Breast epithelium (tissue), 4 donors: ENCODE results near the gene TRMT2A. TPM values are rescaled to one million over a fixed set of nuclear protein-coding genes. Genes with fewer than 3 reads are reported as not detected.

Source experiments
- DNase-seq, 2 donors: peaks; one replicate each; pipeline ENCODE4 v3.0.0-alpha.2; 2019; ENCODE audit warnings: low spot score in 2 of 2
- H3K27ac ChIP-seq, 2 donors: fragments of 200-600 bp; sonication (generic) in 1 of 2; one replicate each; pipeline ENCODE4 v1.5.1; 2016 to 2019; ENCODE audit warnings: mild to moderate bottlenecking in 1 of 2
- H3K27me3 ChIP-seq, 2 donors: fragments of 200-600 bp; sonication (generic) in 1 of 2; one replicate each; pipeline versions ENCODE4 v1.5.1 to v1.6.0; 2017 to 2019; ENCODE audit warnings: control low read depth in 1 of 2, mild to moderate bottlenecking in 1 of 2
- H3K36me3 ChIP-seq: fragments of 200-600 bp; one replicate; pipeline ENCODE4 v1.5.1; 2019
- H3K4me1 ChIP-seq, 2 donors: fragments of 200-600 bp; sonication (generic); one replicate each; pipeline ENCODE4 v1.5.1; 2016 to 2019; ENCODE audit warnings: control low read depth in 1 of 2
- H3K4me3 ChIP-seq, 3 donors: fragments of 200-600 bp; sonication (generic); 1 replicate in 2 of 3; 2 replicates in 1 of 3; pipeline ENCODE4 v1.5.1; 2016 to 2019; ENCODE audit warnings: mild to moderate bottlenecking in 3 of 3, moderate library complexity in 2 of 3
- H3K9me3 ChIP-seq, 2 donors: fragments of 200-600 bp; sonication (generic) in 1 of 2; one replicate each; pipeline ENCODE4 v1.5.1; 2016 to 2019; ENCODE audit warnings: control low read depth in 1 of 2
- POLR2A ChIP-seq: fragments of 450-650 bp; IDR thresholded peaks from one replicate; pipeline ENCODE4 v1.6.1; 2016; ENCODE audit warnings: antibody characterized with exemption, mild to moderate bottlenecking, moderate library complexity
- POLR2AphosphoS5 ChIP-seq, 3 donors: sonication (generic); formaldehyde crosslinking; IDR thresholded peaks; one replicate each; pipeline ENCODE4 v1.6.1; 2017; ENCODE audit warnings: antibody characterized with exemption in 3 of 3
- intact Hi-C: fragments of 100-400 bp; cut with DNase I; formaldehyde crosslinking; loops from one replicate; pipeline ENCODE4 v1.15.1; 2023; ENCODE audit warnings: low total_unique reads
- total RNA-seq, 3 donors: library from RNA; depleted of rRNA; stranded (reverse); fragments of >200 nt; gene quantifications; one replicate each; pipeline ENCODE4 v1.1.0, GENCODE V29; 2016
- TF ChIP-seq, protein P1 (sequence below), 3 donors: fragments of 450-650 bp; IDR thresholded peaks; one replicate each; pipeline ENCODE4 v1.5.1; 2016 to 2017; ENCODE audit warnings: antibody characterized with exemption in 3 of 3, mild to moderate bottlenecking in 3 of 3, moderate library complexity in 3 of 3

Gene TRMT2A
- total RNA-seq, 3 donors from 2014 or later, result 49.8 to 72.4 (median 51.1) TPM

DNA sequence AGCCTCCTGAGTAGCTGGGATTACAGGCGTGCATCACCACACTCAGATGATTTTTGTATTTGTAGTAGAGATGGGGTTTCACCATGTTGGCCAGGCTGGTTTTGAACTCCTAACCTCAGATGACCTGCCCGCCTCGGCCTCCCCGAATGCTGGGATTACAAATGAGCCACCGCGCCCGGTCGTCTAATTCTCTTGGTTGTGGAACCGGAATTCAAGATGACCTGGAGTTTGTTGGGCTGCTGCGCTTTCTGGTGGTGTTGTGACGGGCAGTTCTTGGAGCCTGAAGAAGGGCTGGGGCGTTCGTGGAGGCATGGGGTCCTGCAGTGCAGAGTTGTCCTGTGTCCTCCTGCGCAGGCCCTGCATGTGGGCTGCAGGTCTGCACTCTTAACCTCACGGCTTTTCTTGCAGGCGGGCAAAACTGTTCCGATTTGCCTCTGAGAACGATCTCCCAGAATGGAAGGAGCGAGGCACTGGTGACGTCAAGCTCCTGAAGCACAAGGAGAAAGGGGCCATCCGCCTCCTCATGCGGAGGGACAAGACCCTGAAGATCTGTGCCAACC lies 4.9 kb upstream of the TRMT2A start:
- no peaks in the 10 kb centered on the region for H3K9me3 ChIP-seq
- no peaks in the 10 kb centered on the region for H3K36me3 ChIP-seq
- no peak for DNase-seq
- H3K4me3 ChIP-seq, result no peak overlapping the region
- H3K4me1 ChIP-seq, result peaks cover 0 to 13% of the 10 kb centered on the region in 2 donors
- H3K27me3 ChIP-seq, result no peaks in the 10 kb centered on the region
- intact Hi-C loops, result no loop called here
- TF ChIP-seq POLR2A (no peak), POLR2AphosphoS5 (IDR thresholded peaks at IDR 0.05) (no peak)
- TF ChIP-seq, protein P1, sequence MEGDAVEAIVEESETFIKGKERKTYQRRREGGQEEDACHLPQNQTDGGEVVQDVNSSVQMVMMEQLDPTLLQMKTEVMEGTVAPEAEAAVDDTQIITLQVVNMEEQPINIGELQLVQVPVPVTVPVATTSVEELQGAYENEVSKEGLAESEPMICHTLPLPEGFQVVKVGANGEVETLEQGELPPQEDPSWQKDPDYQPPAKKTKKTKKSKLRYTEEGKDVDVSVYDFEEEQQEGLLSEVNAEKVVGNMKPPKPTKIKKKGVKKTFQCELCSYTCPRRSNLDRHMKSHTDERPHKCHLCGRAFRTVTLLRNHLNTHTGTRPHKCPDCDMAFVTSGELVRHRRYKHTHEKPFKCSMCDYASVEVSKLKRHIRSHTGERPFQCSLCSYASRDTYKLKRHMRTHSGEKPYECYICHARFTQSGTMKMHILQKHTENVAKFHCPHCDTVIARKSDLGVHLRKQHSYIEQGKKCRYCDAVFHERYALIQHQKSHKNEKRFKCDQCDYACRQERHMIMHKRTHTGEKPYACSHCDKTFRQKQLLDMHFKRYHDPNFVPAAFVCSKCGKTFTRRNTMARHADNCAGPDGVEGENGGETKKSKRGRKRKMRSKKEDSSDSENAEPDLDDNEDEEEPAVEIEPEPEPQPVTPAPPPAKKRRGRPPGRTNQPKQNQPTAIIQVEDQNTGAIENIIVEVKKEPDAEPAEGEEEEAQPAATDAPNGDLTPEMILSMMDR (IDR thresholded peaks at IDR 0.05), result no peak
- no peak overlapping the region for H3K27ac ChIP-seq

DNA sequence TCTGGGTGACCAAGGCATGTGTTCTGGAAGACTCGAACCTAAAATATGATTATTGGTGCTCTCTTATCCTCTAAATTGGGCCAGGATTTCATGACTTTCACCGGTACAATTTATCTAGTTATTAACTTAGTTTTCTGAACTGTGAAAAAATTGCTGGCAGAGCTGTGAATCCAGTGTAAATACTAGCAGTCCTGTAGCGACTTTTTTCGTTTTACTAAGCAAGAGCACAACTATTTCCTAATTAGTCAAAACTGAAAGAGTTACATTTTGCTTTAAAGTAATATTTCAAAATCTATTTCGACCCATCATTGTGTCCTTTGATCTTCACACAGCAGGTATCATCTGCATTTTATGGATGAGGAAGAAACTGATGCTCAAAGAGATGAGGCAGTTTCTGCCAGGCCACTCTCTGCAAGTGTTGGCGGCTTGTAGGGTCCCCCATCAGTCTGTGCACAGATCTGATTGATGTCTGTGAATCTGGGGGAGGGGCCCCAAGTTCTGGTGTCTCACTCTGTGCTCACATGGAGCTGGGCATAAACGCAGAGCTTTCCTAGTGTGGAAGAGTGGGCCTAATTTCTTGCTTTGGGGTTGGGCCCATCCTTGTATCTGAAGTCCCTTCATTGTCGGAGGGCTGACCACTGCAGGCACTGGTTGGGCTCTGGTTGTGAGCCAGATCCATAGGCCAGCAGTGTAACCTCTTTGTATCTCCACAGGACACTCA lies 1.4 kb upstream of the TRMT2A start:
- intact Hi-C loops, result no loop called here
- no peaks in the 10 kb centered on the region for H3K27me3 ChIP-seq
- DNase-seq, result no peak
- no peaks in the 10 kb centered on the region for H3K9me3 ChIP-seq
- peaks cover 5 to 21% of the 10 kb centered on the region in 2 donors for H3K4me1 ChIP-seq
- no peak for TF ChIP-seq POLR2AphosphoS5 (IDR thresholded peaks at IDR 0.05)
- TF ChIP-seq POLR2A, result no peak
- TF ChIP-seq, protein P1 (IDR thresholded peaks at IDR 0.05), result no peak
- H3K36me3 ChIP-seq, result no peaks in the 10 kb centered on the region
- peak overlapping the region; percentile 70 to 94 (median 85) for H3K4me3 ChIP-seq
- H3K27ac ChIP-seq, result peak overlapping the region; percentile 87 to 91

GRCh38 chr22:20117633-20118299 lies 740 bp upstream of the TRMT2A start:
- TF ChIP-seq, protein P1 (IDR thresholded peaks at IDR 0.05), result no peak
- TF ChIP-seq POLR2A (no peak), POLR2AphosphoS5 (IDR thresholded peaks at IDR 0.05) (no peak)
- H3K36me3 ChIP-seq, result no peaks in the 10 kb centered on the region
- H3K9me3 ChIP-seq, result no peaks in the 10 kb centered on the region
- intact Hi-C loops, result no loop called here
- peak overlapping the region; percentile 70 to 94 (median 85) for H3K4me3 ChIP-seq
- H3K27me3 ChIP-seq, result no peaks in the 10 kb centered on the region
- DNase-seq, result no peak
- peak overlapping the region; percentile 87 to 91 for H3K27ac ChIP-seq
- H3K4me1 ChIP-seq, result peaks cover 5 to 21% of the 10 kb centered on the region in 2 donors

- Histone ChIP-seq H3K9me3 (no peaks in the 10 kb centered on the region), H3K4me3 (peak overlapping the region; percentile 70 to 94 (median 85)), H3K27ac (peak overlapping the region; percentile 87 to 91), H3K36me3 (no peaks in the 10 kb centered on the region), H3K27me3 (no peaks in the 10 kb centered on the region), H3K4me1 (peaks cover 5 to 21% of the 10 kb centered on the region in 2 donors)
- TF ChIP-seq POLR2AphosphoS5 (IDR thresholded peaks at IDR 0.05) (no peak), POLR2A (no peak)
- TF ChIP-seq, protein P1 (IDR thresholded peaks at IDR 0.05), result no peak
- DNase-seq, result no peak
- intact Hi-C loops, result no loop called here
Observed at GRCh38 chr22:20116376-20116950, 563 bp downstream of the TRMT2A start.
